Fibroblast of lung (primary cell): ENCODE data around the gene RTN4RL1. TPM values are rescaled to one million over a fixed set of nuclear protein-coding genes. Genes with fewer than 3 reads are reported as not detected.

ENCODE experiments used
- DNase-seq, 2 donors: peaks; one replicate each; pipeline versions ENCODE4 v3.0.0 to v3.0.0-alpha.2; 2010; ENCODE audit warnings: low read depth in 2 of 2
- H2AFZ ChIP-seq: 2 replicates; pipeline ENCODE4 v1.5.1; 2012; ENCODE audit warnings: low read length, control low read depth, inconsistent platforms
- H3K27ac ChIP-seq: 2 replicates; pipeline ENCODE4 v1.5.1; 2011; ENCODE audit warnings: low read length, control low read depth; ENCODE audit not compliant: insufficient read depth
- H3K27me3 ChIP-seq: 2 replicates; pipeline ENCODE4 v1.5.1; 2011; ENCODE audit warnings: mild to moderate bottlenecking, low read length; ENCODE audit not compliant: control insufficient read depth, insufficient read depth
- H3K36me3 ChIP-seq: 2 replicates; pipeline ENCODE4 v1.5.1; 2011; ENCODE audit warnings: low read length; ENCODE audit not compliant: control insufficient read depth, insufficient read depth
- H3K4me1 ChIP-seq: 2 replicates; pipeline ENCODE4 v1.5.1; 2011; ENCODE audit warnings: low read length; ENCODE audit not compliant: control insufficient read depth, insufficient read depth; ENCODE audit errors: extremely low read depth
- H3K4me2 ChIP-seq: 2 replicates; pipeline ENCODE4 v1.5.1; 2011; ENCODE audit warnings: low read length, control low read depth; ENCODE audit not compliant: insufficient read depth; ENCODE audit errors: extremely low read depth
- H3K4me3 ChIP-seq, 4 experiments: fragments of 200-600 bp in 1 of 4; sonication (generic) in 1 of 4; replicated peaks in 1 of 4; 2 replicates each; pipeline ENCODE4 v1.5.1; 2011 to 2016; ENCODE audit warnings: low read length in 4 of 4, low read depth in 3 of 4, mild to moderate bottlenecking in 3 of 4, control low read depth in 2 of 4, inconsistent platforms in 1 of 4, mixed read lengths in 1 of 4; ENCODE audit not compliant: insufficient read depth in 1 of 4; ENCODE audit errors: control extremely low read depth in 1 of 4
- H3K79me2 ChIP-seq: 2 replicates; pipeline ENCODE4 v1.5.1; 2012; ENCODE audit warnings: mild to moderate bottlenecking, low read length, inconsistent platforms; ENCODE audit not compliant: control insufficient read depth, insufficient read depth
- H3K9ac ChIP-seq: 2 replicates; pipeline ENCODE4 v1.5.1; 2011; ENCODE audit warnings: mild to moderate bottlenecking, low read length, control low read depth; ENCODE audit not compliant: insufficient read depth
- H3K9me3 ChIP-seq: 2 replicates; pipeline ENCODE4 v1.5.1; 2012; ENCODE audit warnings: low read depth, low read length; ENCODE audit not compliant: control insufficient read depth, insufficient read depth
- H4K20me1 ChIP-seq: 2 replicates; pipeline ENCODE4 v1.5.1; 2011; ENCODE audit warnings: low read length; ENCODE audit not compliant: control insufficient read depth, insufficient read depth; ENCODE audit errors: extremely low read depth
- EZH2 ChIP-seq: IDR thresholded peaks from 2 replicates; pipeline ENCODE4 v1.5.1; 2012; ENCODE audit warnings: low read length, control low read depth, mild to moderate bottlenecking; ENCODE audit errors: missing control alignments
- polyA plus RNA-seq, 2 donors: library from polyadenylated mRNA; depleted of rRNA in 1 of 2; stranded (reverse) in 1 of 2; unstranded in 1 of 2; fragments of >200 nt; gene quantifications; 2 replicates each; pipeline ENCODE4 v1.2.1, GENCODE V29; 2011 to 2012; ENCODE audit warnings: missing spikeins in 1 of 2
- total RNA-seq: library from RNA; depleted of rRNA; stranded (reverse); fragments of >200 nt; gene quantifications from 2 replicates; pipeline ENCODE4 v1.2.1, GENCODE V29; 2014
- TF ChIP-seq, protein P1 (sequence below), 2 donors: IDR thresholded peaks in 1 of 2; conservative IDR thresholded peaks in 1 of 2; 1 replicate in 1 of 2; 2 replicates in 1 of 2; pipeline ENCODE4 v1.5.1; 2011 to 2012; ENCODE audit warnings: low read length in 2 of 2, control low read depth in 1 of 2, inconsistent platforms in 1 of 2, low read depth in 1 of 2, mild to moderate bottlenecking in 1 of 2

The RTN4RL1 gene
- total and polyA plus RNA-seq, 2 donors (not counting 1 experiment from before 2014, with no cell fraction given): 0.39 to 0.83 TPM

DNA sequence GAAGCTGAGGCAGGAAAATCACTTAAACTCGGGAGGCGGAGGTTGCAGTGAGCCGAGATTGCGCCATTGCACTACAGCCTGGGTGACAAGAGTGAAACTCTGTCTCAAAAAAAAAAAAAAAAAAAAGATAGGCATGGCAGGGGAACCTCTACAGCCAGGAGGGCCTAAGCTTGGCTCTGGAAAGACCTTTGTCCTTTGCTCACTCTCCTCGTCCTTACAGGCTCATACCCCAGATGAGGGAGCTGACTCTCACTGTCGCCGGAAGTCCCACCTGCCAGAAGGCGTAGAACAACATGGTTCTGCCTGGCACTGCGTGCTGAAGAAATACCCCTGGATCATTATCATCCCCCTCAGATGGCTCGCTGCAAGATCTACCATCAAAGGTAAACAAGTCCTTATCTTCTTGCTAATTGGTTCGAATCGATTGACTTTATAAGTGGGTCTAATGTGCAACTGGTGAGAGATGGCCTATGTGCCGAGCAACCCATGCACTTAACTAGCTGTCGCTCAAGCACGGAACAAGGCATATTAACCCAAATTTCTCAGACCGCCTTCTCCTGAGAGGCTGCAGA, 29.7 kb downstream of the RTN4RL1 start:
- Histone ChIP-seq H3K4me3 (no peak overlapping the region), H3K9ac (no peak overlapping the region), H3K9me3 (no peaks in the 10 kb centered on the region), H3K79me2 (no peaks in the 10 kb centered on the region), H3K27me3 (peaks cover 3% of the 10 kb centered on the region), H3K27ac (no peak overlapping the region), H3K4me2 (no peak overlapping the region), H2AFZ (no peak overlapping the region), H4K20me1 (no peaks in the 10 kb centered on the region), H3K36me3 (no peaks in the 10 kb centered on the region), H3K4me1 (peaks cover 6% of the 10 kb centered on the region)
- TF ChIP-seq EZH2: no peak
- no peak for DNase-seq

DNA sequence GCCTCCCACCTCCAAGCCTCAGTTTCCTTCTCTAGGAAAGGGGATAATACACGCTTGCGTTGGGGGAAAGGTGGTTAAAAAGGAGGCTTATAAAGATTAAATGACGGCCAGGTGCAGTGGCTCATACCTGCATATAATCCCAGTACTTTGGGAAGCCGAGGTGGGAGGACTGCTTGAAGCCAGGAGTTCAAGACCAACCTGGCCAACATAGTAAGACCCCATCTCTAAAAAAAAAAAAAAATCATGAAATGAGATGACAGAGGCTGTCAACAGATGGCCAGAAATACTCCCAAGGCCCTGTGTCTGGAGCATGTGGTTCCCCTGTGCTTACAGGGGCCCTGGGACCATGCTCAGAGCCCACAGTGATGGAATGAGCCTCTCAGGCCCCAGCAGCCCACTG, 30.4 kb downstream of the RTN4RL1 start:
- Histone ChIP-seq H3K9me3 (no peaks in the 10 kb centered on the region), H3K36me3 (no peaks in the 10 kb centered on the region), H3K27me3 (peaks cover 3% of the 10 kb centered on the region), H3K9ac (no peak overlapping the region), H3K79me2 (no peaks in the 10 kb centered on the region), H4K20me1 (no peaks in the 10 kb centered on the region), H3K4me3 (no peak overlapping the region), H3K27ac (no peak overlapping the region), H2AFZ (no peak overlapping the region), H3K4me2 (no peak overlapping the region), H3K4me1 (peaks cover 4% of the 10 kb centered on the region)
- no peak for TF ChIP-seq EZH2
- TF ChIP-seq, protein P1, sequence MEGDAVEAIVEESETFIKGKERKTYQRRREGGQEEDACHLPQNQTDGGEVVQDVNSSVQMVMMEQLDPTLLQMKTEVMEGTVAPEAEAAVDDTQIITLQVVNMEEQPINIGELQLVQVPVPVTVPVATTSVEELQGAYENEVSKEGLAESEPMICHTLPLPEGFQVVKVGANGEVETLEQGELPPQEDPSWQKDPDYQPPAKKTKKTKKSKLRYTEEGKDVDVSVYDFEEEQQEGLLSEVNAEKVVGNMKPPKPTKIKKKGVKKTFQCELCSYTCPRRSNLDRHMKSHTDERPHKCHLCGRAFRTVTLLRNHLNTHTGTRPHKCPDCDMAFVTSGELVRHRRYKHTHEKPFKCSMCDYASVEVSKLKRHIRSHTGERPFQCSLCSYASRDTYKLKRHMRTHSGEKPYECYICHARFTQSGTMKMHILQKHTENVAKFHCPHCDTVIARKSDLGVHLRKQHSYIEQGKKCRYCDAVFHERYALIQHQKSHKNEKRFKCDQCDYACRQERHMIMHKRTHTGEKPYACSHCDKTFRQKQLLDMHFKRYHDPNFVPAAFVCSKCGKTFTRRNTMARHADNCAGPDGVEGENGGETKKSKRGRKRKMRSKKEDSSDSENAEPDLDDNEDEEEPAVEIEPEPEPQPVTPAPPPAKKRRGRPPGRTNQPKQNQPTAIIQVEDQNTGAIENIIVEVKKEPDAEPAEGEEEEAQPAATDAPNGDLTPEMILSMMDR (conservative IDR thresholded peaks at IDR 0.05 in 1 of 2, IDR thresholded peaks at IDR 0.05 in 1 of 2; ENCODE audit: low read depth in 1 of 2, low read length in 2 of 2): no peak
- no peak for DNase-seq

DNA sequence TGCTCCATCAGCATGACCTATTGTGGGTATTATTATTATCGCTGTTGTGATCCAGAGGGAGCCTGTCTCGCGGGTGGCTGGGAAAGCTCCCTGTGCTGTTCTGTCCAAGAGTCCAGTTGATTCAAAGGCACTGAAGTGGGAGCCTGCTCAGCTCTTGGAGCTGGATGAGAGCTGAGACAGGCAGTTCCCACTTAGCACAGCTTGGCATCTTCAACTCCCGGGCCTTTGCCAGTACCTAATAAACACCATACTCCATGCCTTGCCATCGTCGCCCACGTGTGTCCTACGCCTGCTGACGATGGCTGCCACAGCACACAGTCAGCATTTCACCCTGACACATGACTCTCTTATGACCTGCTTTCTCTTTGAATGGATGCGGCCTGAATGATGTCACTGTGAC, 32.6 kb downstream of the RTN4RL1 start:
- H3K27me3 ChIP-seq: peaks cover 3% of the 10 kb centered on the region
- H3K36me3 ChIP-seq: no peaks in the 10 kb centered on the region
- no peaks in the 10 kb centered on the region for H3K9me3 ChIP-seq
- no peak overlapping the region for H3K9ac ChIP-seq
- peaks cover 7% of the 10 kb centered on the region for H3K4me1 ChIP-seq
- H3K4me2 ChIP-seq: no peak overlapping the region
- H2AFZ ChIP-seq: no peak overlapping the region
- no peak overlapping the region for H3K4me3 ChIP-seq
- H3K27ac ChIP-seq: no peak overlapping the region
- no peak for TF ChIP-seq EZH2
- TF ChIP-seq, protein P1 (conservative IDR thresholded peaks at IDR 0.05 in 1 of 2, IDR thresholded peaks at IDR 0.05 in 1 of 2; ENCODE audit: low read depth in 1 of 2, low read length in 2 of 2): no peak
- no peak for DNase-seq
- no peaks in the 10 kb centered on the region for H4K20me1 ChIP-seq
- no peaks in the 10 kb centered on the region for H3K79me2 ChIP-seq
